Measurements from ENCODE around the gene TBC1D16. TPM values are rescaled to one million over a fixed set of nuclear protein-coding genes. Genes with fewer than 3 reads are reported as not detected.
"Not testable (repeated sequence)": the region's sequence is repeated elsewhere in the genome, so short reads cannot be mapped to it uniquely, and the experiment has no call there.

The TBC1D16 gene
- total RNA-seq, 1 donor from 2014 or later, result 16.3 TPM

DNA sequence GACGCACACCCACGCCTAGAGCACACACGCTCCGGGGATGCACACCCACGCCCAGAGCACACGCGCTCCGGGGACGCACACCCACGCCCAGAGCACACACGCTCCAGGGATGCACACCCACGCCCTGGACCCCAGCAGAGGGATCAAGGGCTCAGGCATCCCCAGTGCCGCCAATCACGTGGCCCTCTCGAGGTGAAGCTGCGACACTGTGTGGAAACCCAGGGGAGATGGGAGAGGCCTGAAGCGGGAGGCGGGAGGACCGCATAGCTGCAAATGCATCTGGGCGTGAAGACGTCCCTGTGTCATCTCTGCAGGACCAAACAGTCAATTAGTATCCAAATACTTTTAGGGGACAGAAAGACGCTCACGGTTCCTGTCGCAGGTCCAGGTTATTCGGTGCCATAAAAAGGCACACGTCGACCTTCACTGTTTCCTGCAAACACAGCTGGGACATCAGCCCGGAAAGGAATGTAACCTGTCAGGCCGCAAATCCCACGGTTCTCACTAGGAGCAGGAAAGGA, 56.4 kb downstream of the TBC1D16 start:
- DNase-seq (ENCODE audit: low spot score in 2 of 2) (no peak), FAIRE-seq (no peak)

DNA sequence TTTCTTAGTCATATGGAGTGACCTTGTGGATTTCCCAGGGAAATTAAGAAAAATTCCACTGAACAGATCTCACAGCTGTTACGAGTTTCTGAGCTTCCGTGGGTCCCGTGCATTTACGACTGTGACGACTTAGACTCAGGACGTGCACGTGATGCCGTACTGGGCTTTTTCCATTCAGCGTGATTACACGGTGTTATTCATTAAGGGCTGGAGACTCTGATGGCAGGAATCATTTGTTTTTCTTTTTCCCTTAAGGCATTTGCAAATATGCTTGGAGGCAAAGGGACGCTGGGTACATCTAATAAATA, 57.2 kb downstream of the TBC1D16 start:
- DNase-seq (ENCODE audit: low spot score in 2 of 2) (no peak), FAIRE-seq (no peak)

DNA sequence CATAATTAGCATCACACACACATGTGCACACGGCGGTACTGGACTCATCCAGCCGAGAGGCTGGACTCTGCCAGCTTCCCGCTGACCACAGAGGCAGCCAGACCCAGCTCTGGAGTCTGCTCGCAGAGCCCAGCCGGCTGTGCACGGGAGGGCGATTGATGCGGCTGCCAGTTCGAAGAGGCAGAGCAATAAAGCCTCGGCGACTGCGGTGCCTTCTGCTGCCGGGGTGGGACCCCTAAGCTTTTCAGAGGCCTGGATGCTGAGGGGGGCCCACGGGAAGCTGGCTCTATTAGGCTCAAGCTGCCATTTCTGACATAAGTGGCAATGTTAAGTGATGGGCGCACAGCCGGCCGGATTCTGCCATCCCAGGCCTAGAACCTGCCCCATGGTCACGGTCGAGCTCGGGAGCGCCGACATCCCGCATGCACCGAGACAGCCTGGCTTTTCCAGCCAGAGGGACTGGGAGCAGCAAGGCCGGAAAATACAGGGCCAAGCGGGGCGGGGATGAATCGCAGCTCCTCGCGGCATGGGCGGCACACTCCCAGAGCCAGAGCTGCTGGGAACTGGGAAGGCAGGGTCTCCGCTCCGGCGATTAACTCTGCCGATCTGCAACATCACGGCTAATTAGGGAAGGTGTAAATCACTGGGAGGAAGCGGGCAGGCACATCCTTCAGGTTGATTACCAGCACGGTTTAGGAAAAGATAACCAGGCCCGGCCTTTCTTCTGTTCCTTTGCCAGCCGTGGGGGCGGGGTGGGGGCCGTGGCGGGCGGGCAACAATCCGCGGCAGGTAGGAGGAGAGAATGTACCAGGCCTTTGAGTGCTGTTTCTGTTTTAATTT, 57.7 kb downstream of the TBC1D16 start:
- DNase-seq (ENCODE audit: low spot score in 2 of 2) (no peak), FAIRE-seq (no peak)

DNA sequence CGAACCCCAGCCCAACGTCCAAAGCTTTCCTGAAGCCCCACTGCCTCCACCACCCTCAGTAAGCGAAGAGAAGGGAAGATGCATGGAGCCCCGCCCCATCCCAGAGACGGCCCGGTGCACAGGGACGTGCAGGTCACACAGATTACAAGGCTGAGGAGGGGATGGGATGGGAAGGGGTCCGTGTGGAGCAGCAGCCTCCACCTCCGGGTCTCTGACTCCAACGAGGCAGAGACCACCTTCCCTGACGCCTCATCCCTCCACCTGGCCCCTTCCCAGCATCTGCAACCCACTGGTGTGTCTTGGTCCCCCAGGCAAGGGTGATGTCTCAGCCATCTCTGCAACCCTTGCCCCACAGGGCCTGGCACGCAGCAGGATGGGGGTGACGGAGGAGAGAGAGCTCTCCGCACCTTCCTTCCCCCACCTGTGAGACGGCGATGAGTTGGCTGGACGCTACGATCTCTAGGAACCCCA, 58.5 kb downstream of the TBC1D16 start:
- FAIRE-seq, result no peak
- DNase-seq (ENCODE audit: low spot score in 2 of 2), result no peak

DNA sequence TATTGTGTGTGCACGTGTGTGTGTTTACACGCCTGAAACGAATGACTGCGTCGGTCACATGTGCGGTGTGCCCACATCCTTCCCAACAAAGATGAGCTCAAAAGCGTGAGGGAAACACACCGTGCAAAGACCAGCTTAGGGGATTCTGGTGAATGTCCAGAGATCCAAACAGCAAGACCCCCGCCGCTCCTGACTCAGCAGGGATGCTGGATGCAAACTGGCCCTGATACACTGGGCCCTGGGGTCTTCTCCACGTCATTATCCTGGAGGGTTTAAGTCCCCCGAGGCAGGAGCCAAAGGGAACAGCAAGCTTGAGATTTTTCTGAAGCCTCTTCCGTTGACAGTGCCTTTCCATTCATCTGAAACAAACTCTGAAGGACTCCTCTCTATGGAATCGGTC, 59.2 kb downstream of the TBC1D16 start:
- DNase-seq (ENCODE audit: low spot score in 2 of 2) (no peak), FAIRE-seq (no peak)

DNA sequence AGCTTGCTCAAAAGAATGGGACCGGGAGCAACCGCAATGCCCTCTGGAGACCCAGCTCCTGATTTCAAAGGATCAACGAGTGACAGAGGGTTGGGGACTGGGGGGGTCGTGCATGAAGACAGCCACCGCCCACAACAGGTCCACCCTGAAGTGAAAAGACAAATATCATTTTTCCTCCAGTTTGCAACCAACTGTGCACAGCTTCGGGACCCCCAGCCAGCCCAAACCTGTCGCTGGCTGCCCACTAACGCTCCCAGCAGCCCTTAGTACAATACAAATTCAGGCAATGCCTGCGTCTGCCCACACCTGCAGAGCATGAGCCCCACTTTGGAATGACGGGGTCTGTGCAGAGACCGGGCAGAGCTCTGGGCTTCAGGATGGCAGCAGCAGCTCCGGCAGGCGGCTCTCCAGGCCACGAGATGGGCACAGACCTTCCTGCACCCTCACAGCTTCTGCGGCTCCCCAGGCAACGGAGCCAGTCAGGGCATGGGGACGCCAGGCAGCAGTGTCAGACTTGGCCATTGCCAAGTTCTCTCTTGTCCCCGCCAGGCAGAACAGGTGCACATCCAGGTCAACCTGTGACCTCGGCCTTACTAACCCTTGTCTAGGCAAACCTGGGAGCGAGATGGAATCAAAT, 60.1 kb downstream of the TBC1D16 start:
- FAIRE-seq, result no peak
- no peak for DNase-seq (ENCODE audit: low spot score in 2 of 2)

DNA sequence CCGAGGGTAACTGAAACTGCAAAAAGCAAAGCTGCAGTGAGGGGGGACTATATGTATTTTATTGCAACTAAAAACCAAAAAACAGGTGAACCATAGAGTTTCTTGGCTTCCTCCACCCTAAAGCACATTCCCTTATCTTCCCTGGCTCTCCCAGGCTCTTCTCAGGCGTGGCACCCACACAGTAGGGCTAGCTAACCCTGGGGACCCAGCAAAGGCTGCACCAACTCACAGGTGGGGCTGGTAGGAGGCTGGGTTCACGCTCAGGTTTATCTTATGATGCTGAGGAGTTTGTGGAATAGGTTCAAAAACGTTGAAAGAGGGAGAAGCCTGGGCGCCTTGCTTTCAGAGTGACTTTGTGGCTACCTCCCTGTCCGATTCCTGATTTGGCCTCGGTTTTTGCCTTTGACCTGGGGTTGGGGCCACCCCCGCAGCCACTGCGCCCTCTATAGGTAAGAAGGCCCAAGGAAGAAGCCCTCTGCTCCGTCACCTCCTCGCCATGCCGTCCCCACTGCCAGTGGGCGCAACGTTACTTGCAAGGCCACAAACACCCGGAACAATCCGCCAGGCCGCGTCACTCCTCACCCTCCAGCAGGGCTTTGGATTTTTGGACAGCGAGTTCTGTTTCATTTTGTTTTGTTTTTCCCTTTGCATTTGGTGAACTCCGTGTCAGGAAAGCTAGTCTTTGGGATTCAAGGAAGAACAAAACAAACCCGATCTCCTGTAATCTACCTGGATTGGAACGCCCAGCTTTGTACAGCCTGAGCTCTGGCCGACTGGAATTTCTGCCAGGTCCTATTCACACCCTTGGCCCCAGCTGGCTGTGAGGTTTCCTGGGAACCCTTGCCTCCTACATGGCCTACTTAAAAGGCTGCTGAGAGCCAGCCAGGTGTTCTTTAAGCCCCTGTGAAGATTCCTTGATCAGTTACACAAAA, 60.8 kb downstream of the TBC1D16 start:
- FAIRE-seq (no peak), DNase-seq (ENCODE audit: low spot score in 2 of 2) (no peak)

DNA sequence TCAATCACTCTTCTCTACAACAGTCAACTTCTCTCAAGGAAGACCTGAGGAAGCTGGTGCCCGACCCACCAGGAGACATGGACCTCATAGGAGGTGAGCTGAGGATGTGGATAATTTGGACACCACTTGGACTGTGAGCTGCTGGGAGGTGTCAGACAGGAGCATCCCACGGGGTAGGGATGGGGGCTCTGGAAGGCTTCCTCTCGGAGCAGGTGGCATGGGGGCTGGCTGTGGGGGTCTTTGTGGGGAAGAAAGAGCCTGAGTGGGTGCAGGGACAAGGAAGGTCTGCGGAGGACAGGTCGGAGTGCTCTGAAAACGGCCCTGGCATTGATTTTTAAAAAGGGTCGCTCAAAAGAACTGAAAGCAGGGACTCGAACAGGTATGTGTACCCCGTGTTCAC, 64.0 kb downstream of the TBC1D16 start:
- no peak for FAIRE-seq
- DNase-seq (ENCODE audit: low spot score in 2 of 2), result no peak

DNA sequence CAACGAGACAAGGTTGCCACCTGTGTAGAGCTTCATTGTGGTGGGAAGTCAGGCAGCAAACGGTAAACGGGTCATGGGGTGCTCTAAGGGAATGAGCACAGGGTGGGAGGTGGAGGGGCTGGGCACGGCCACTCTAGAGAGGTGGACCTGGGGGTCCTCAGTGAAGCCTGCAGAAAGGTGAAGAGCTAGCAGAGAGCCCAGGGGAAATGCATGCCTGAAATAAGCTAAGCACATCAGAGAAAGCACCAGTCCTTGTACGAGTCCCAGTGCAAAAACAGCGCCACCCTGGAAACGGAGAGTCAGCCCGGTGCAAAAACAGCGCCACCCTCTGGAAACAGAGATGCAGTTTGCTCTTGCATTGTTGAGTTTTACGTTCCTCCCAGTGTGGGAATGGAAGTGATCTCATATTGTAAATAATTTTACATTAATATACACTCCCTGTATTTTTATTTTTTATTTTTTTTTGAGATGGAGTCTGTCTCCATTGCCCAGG, 65.0 kb downstream of the TBC1D16 start:
- FAIRE-seq (no peak), DNase-seq (ENCODE audit: low spot score in 2 of 2) (no peak)

DNA sequence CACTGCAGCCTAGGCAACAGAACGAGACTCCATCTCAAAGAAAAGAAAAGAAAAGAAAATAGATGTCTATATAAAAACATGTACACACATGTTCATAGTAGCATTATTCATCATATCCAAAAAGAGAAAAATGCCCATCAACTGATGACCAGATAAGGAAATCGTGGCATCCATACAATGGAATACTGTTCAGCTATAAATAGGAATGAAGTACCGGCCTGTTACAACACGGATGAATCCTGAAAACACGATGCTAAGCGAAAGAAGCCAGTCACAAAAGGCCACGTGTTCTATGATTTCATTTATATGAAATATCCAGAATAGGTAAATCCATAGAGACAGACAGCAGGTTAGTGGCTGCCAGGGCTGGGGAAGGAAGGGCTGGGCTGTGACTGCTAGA, 65.8 kb downstream of the TBC1D16 start:
- DNase-seq (ENCODE audit: low spot score in 2 of 2) (no peak), FAIRE-seq (no peak)

DNA sequence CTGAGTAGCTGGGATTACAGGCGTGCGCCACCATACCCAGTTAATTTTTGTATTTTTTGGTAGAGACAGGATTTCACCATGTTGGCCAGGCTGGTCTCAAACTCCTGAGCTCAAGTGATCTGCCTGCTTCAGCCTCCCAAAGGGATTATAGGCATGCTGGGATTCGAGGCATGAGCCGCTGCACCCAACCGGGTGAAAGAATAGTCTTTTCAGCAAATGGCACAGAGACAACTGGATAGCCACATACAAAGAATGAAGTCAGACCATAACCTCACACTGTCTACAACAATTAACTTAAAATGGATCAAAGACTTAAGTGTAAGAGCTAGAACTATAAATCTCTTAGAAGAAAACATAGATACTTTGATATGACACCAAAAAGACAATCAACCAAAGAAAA, 67.6 kb downstream of the TBC1D16 start:
- DNase-seq (ENCODE audit: low spot score in 2 of 2) (no peak), FAIRE-seq (no peak)

DNA sequence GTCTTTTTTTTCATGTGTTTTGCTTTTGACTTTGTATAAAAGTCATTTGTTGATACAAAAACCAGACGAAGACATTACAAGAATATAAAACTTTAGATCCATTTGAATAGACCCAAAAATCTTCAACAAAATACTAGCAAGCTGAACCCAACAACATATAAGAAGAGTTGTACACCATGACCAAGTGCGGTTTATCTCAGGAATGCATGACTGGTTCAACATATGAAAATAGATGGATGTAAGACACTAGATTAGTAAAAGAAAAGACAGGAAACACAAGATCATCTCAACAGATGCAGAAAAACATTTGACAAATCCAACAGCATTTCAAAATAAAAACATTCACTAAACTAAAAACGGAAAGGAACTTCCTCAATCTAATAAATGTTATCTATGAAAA, 69.0 kb downstream of the TBC1D16 start:
- DNase-seq (ENCODE audit: low spot score in 2 of 2) (no peak), FAIRE-seq (no peak)

DNA sequence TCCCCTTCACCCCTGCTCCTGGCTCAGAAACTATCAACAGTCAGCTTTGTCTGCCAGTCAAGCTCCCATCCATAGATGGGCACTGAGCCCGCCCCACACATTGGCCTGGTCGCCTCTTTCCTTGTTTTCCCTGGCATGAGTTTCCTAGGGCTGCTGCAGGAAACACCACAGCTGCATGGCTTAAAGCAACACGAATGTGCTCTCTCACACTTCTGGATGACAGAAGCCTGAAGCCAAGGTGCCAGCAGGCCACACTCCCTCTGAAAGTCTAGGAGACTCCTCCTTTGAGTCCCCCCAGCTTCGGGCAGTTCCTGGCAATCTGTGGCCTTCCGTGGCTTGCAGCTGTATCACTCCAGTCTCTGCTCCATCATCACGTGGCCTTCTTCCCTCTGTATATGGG, 69.9 kb downstream of the TBC1D16 start:
- FAIRE-seq (no peak), DNase-seq (ENCODE audit: low spot score in 2 of 2) (no peak)

DNA sequence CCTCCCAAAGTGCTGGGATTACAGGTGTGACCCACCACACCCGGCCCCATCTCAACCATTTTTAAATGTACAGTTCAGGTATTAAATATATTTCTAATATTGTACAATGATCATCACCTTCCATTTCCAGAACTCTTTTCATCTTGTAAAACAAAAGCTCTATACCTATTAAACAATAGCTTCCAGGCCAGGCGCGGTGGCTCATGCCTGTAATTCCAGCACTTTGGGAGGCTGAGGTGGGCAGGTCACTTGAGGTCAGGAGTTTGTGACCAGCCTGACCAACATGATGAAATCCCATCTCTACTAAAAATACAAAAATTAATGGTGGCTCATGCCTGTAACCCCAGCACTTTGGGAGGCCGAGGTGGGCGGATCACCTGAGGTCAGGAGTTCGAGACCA, 73.2 kb downstream of the TBC1D16 start:
- not testable (repeated sequence) for FAIRE-seq; DNase-seq (ENCODE audit: low spot score in 2 of 2)

DNA sequence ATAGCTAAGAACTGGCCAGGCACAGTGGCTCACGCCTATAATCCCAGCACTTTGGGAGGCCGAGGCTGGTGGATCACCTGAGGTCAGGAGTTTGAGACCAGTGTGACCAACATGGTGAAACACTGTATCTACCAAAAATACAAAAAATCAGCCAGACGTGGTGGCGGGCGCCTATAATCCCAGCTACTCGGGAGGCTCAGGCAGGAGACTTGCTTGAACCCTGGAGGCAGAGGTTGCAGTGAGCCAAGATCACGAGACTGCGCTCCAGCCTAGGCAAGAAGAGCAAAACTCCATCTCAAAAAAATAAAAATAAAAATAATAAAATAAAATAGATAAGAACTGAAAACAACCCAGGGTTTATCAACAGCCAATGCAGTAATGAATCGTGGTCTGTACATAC, 74.1 kb downstream of the TBC1D16 start:
- not testable (repeated sequence) for DNase-seq (ENCODE audit: low spot score in 2 of 2); FAIRE-seq

DNA sequence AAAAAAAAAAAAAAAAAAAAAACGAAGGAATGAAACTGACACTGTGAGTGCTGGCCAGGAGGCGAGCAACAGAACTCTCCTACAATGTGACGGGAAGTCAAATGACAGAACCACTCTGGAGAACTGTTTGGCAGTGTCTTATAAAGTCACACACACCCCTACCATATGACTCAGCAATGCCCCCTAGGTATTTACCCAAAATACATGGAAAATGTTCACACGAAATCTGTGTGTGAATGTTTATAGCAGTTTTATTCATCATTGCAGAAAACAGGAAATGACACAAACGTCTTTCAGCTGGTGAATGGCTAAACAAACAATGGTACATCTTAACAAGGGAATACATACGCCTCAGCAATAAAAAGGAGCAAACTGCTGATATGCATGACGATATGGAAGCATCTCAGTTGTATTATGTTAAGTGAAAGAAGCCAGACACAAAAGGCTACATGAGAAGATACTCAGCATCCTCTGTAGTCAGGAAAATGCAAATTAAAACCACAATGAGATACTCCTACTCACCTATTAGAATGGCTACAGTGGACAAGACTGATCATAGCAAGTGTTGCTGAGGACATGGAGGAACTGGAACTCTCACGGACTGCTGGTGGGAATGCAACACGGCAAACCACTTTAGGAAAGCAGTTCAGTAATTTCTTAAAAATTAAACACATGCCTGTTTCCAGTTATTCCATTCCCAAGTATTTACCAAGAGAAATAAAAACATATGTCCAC, 74.7 kb downstream of the TBC1D16 start:
- DNase-seq (ENCODE audit: low spot score in 2 of 2), result no peak
- FAIRE-seq, result no peak

DNA sequence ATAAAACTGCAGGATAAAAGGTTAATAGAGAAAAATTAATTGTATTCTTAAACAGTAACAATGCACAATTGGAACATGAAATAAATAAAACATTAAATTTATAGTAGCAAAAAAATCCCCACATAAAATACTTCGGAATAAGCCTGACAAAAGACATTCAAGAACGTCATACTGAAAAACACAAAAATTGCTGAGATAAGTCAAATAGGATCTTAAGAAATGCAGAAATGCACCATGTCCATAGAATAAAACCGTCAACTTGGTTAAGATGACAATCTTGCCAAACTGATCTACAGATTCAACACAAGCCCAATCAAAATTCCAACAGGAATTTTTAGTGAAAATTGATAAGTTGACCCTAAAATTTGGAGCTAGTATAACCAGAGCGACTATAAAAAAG, 76.6 kb downstream of the TBC1D16 start:
- DNase-seq (ENCODE audit: low spot score in 2 of 2), result no peak
- FAIRE-seq, result no peak

DNA sequence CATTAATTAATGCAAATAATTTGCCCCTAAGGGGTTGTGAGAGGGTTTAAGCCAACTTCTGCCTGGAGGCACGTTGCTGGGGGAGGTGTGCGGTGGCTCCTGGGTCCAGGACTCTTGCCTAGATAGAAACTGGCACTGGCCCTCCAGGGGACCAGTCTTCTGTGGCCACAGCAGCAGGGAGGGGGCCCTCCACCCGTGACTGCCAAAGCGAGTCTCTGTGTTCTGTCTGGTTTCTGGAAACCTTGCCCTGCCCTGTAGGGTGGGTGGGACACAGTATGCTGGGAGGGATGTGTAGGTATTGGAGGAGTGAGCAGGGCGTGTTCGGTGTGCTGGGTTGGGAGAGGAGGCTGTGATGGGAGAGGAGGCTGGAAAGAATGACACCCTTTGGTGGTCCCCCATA, 78.8 kb downstream of the TBC1D16 start:
- DNase-seq (ENCODE audit: low spot score in 2 of 2), result no peak
- FAIRE-seq, result no peak

DNA sequence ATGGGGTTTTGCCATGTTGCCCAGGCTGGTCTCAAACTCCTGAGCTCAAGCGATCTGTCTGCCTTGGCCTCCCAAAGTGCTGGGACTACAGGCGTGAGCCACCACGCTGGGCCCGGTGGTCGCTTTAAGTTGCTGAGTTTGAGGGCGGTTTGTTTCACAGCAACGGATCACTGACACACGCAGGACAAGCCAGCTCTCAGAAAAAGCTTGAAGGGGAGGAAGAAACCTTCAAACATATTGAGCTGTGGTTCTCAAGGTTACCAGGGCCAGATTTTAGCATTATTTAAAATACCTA, 79.3 kb downstream of the TBC1D16 start:
- not testable (repeated sequence) for FAIRE-seq; DNase-seq (ENCODE audit: low spot score in 2 of 2)

Measured in frontal cortex (tissue), 4 donors.